GM18519 (cell line): ENCODE measurements around the gene C1orf21.

Source experiments
- ATAC-seq: cut with Tn5 transposase; IDR thresholded peaks from one replicate; pipeline ENCODE4 v1.9.1; 2021; ENCODE audit warnings: mild to moderate bottlenecking, moderate library complexity; ENCODE audit not compliant: unreplicated experiment, low FRiP score

C1orf21 gene

GRCh38 chr1:184507165-184507564, 120.3 kb downstream of the C1orf21 start:
- no peak for ATAC-seq

- ATAC-seq, result no peak
Observed at GRCh38 chr1:184507604-184508280, 120.9 kb downstream of the C1orf21 start.

GRCh38 chr1:184509105-184509504, 122.3 kb downstream of the C1orf21 start:
- ATAC-seq, result no peak

GRCh38 chr1:184510110-184510509, 123.3 kb downstream of the C1orf21 start:
- ATAC-seq, result no peak

GRCh38 chr1:184512724-184513123, 125.9 kb downstream of the C1orf21 start:
- ATAC-seq, result no peak

- ATAC-seq, result no peak
Observed at GRCh38 chr1:184513421-184513820, 126.6 kb downstream of the C1orf21 start.

- no peak for ATAC-seq
Observed at GRCh38 chr1:184513966-184514365, 127.1 kb downstream of the C1orf21 start.

GRCh38 chr1:184514447-184514846, 127.6 kb downstream of the C1orf21 start:
- ATAC-seq, result no peak

- no peak for ATAC-seq
Observed at GRCh38 chr1:184517130-184517529, 130.3 kb downstream of the C1orf21 start.

- no peak for ATAC-seq
Observed at GRCh38 chr1:184518736-184519357, 132.0 kb downstream of the C1orf21 start.

GRCh38 chr1:184520336-184520735, 133.5 kb downstream of the C1orf21 start:
- ATAC-seq, result no peak

- no peak for ATAC-seq
Observed at GRCh38 chr1:184524248-184524647, 137.4 kb downstream of the C1orf21 start.

GRCh38 chr1:184527402-184527801, 140.6 kb downstream of the C1orf21 start:
- ATAC-seq, result no peak

GRCh38 chr1:184530226-184530625, 143.4 kb downstream of the C1orf21 start:
- no peak for ATAC-seq

GRCh38 chr1:184531296-184531695, 144.5 kb downstream of the C1orf21 start:
- ATAC-seq, result no peak

GRCh38 chr1:184532199-184532598, 145.4 kb downstream of the C1orf21 start:
- ATAC-seq, result no peak

GRCh38 chr1:184533049-184533448, 146.2 kb downstream of the C1orf21 start:
- ATAC-seq, result peak; percentile 62

- ATAC-seq, result no peak
Observed at GRCh38 chr1:184533915-184534314, 147.1 kb downstream of the C1orf21 start.

GRCh38 chr1:184534690-184535089, 147.9 kb downstream of the C1orf21 start:
- ATAC-seq, result no peak

GRCh38 chr1:184535191-184535970, 148.6 kb downstream of the C1orf21 start:
- no peak for ATAC-seq

GRCh38 chr1:184536246-184536985, 149.6 kb downstream of the C1orf21 start:
- no peak for ATAC-seq
